HG03460 (cell line): Measurements from ENCODE around the gene CXCL1.

Experiments
- ATAC-seq: cut with Tn5 transposase; IDR thresholded peaks from one replicate; pipeline ENCODE4 v1.9.1; 2021; ENCODE audit not compliant: unreplicated experiment

CXCL1 gene

DNA sequence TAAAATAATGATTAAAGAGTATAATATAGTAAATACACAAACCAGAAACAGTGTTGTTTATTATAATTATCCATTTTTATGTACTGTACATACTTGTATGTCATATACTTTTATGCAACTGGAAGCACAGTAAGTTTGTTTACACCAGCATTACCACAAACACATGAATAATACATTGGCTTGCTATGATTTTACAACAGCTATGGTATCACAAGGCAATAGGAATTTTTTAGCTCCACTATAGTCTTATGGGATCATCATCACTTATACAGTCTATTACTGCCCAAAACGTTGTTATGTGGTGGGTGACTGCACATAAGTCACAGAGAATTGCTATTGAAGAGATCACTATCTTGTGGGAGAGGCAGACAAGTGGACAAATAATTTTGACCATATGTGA lies 17.9 kb upstream of the CXCL1 start:
- ATAC-seq, result no peak

DNA sequence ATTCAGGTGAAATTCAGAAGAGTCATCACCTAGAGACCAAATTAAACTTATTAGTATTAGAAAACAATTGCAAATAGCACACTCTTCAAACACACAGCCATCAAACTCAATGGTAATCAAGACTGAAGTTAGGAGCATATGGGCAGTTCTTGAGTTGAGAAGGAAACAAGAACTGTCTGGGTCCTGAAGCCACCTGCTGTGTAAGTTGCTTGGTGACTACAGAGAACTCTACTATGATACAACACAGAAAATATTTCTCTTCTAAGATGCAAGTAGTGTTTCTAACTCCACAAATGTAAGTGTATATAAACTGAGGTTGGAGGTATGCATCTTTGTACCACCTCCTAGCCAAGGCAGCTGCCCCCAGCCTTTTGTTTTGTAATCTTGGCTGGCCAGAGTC lies 16.4 kb upstream of the CXCL1 start:
- no peak for ATAC-seq

DNA sequence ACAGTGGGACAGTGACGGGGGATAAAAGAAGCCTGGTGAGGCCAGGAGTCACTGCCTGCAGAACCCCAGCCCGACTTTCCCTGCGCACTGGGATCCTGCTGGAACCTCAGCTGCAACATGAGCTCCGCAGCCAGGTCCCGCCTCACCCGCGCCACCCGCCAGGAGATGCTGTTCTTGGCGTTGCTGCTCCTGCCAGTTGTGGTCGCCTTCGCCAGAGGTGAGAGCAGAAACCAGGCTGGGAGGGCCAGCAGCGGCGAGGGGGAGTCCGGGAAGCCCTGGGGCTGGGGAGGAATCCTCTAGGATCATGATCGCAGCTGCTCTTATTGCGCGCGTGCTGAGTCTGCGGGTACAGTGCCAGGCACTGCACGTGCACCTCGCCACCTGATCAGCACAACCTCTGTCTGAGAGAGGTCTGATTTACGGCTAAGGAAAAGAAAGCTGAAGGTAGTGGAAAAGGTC lies 15.9 kb upstream of the CXCL1 start, which contains the start of gene PF4V1:
TSS of gene PF4V1 (plus strand) at position 51 of the 459 bp plus-strand sequence. CDS start at position 118, 67 bp downstream.
- ATAC-seq, result no peak

DNA sequence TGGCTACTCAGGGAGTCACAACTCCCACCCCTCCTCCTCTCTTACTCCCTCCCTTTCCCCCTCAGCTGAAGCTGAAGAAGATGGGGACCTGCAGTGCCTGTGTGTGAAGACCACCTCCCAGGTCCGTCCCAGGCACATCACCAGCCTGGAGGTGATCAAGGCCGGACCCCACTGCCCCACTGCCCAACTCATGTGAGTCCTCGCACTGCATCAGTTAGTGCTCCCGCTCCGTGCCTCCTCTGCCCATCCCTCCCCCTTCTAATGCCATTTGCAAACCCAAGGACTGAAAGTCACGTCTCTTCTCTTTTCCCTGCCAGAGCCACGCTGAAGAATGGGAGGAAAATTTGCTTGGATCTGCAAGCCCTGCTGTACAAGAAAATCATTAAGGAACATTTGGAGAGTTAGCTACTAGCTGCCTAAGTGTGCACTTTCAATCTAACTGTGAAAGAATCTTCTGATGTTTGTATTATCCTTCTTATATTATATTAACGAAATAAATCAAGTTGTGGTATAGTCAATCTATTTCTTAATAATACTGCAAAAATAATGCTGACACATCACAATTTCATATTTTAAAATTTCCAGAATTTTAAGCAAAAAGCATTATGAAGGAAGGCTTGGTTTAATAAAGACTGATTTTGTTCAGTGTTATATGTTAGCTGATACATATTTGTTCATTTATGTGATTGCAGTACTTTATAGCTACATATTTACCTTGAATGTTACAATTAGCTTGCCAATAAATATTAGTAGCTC lies 15.3 kb upstream of the CXCL1 start:
- ATAC-seq, result no peak

DNA sequence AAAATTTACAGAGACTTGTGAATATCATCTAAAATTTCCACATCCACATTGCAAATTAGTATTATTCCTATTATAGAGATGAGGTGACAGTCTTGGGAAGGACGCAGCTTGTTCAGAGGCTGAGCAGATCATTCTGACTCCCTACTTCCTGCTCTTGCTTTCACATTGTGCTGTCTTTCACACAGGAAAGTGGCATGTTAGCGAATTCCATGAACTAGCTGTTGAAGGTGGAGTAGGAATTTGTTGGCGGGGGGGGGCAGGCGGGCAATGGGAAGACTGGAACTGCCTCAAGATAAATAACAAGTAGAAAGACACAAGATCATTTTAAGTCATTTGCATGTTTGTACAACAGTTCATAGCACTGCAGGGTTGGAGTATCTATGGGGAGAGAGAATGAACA lies 13.8 kb upstream of the CXCL1 start:
- ATAC-seq, result no peak

DNA sequence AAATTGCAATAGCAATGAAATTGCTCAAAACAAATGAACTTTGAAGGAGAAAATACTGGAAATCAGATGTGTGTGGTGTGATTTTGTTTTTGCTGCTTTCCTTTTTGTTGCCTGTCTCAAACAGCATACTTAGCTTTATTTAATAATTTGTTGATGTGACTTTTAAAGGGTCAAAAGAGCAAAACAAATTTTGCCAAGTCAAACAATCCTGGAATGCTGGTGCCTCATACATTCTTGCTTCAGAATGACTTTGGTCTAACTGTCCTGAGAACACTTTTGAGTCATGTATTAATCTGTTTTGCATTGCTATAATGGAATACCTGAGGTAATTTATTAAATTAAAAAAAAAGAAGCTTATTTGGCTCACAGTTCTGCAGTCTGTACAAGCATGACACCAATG lies 12.7 kb upstream of the CXCL1 start:
- ATAC-seq, result no peak

DNA sequence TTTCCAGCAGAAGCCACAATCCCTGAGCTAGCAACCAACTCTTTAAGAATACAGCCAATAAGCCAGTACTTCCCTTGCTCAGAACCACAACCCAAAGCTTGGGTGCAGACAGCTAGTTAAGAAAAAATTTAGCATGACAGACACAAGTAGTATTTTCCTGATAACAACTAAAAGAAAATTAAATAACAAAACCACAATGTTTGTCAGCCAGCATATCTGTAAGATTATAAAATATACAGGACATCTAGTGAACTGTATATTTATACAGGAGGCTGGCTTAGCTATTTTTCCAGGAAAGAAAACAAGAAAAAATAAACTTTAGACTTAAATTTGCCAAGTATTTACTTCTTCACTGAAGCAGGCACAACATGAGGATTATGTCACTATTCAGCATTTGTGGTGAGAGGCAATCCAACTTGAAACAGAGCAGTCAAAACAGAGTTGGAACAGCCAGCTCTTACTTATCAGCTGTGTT lies 9.5 kb upstream of the CXCL1 start:
- ATAC-seq, result no peak

DNA sequence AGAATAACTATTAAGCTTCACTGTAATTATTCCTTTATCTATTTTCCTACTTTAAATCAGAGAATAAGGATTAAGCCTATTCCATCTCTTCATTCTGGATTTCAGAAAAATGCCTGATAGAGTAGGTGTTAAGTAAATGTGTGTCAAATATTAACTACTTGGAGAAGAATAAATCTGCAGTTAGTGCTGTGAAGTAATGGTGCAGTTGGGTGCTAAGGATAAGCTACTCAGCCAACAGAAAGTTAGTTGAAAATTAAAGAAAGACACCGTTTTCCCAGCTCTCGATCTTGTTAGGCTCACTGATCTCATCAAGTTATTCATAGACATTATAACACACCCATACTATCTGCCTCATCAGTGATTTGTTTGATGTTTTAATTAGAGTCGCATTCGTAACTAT lies 9.0 kb upstream of the CXCL1 start:
- ATAC-seq, result no peak

DNA sequence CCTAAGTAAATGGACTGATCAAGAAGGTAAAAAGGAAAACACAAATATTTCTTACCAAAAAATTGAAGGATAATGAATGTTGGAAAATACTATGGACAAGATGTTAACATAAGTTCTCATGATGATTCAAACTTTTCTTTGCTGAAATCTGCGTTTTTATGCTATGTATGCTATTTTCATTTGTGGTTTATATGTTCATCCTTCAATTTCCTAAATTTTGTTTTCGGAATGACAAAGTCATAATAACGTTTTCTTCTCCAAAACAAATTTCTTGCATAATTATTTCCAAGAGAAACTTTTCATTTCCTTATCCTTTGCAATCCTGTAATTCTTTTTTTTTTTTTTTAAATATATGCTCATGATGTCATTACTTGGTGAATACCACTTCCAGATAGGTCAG lies 8.3 kb upstream of the CXCL1 start:
- ATAC-seq, result no peak

DNA sequence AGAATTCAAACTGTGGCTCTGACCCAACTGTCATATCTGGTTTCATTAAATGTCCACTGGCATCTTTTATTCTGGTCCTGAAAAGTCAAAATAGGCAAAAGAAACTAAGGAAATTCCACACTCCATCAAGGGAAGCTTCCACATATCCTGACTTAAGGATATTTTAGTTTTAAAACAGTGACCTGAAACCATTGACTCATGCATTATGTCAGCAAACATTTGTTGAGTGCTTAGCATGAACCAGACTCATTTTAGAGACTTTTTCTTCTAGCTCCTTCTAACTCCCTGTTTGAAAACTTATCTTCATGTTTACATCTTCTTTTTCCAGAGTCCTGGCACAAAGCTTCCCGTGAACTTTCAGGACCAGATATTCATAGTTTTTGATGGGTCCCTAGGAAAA lies 6.9 kb upstream of the CXCL1 start:
- ATAC-seq, result no peak

DNA sequence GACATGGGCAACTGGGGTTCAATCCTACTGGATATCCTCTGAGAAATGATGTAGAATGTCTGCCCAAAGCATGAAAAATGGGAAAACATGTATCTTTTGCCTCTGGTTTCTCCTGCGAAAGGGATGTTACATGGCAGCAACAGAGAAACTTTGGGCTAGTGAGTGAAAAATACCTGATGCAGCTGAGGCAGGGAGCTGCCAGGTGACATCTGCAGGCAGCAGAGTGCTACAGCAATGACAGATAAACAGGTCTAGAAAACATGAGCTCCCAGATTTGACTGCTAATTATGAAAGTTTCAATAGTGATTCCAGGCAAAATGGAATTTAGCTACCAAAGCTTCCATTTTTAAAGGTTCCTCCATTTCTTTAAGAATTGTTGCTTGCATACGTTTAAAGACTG lies 4.8 kb upstream of the CXCL1 start:
- no peak for ATAC-seq

DNA sequence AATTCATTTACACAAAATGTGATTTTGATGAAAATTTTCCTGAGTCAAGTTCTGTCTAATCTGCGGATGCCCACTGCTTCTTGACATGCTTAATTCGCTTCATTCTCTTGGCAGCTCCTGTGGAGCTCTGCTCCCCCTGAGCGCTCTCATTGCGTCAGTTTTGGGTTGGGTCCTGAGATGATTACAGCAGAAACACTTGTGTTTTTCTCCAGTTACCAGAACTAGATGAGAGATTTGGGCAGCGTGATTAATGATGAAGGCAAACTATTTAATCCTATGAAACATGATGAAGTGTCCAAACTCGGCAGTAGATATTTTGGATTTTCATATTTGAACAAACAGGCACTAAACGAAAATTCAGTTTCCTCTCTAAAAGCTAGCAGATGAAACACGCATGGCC lies 4.2 kb upstream of the CXCL1 start:
- ATAC-seq, result no peak

DNA sequence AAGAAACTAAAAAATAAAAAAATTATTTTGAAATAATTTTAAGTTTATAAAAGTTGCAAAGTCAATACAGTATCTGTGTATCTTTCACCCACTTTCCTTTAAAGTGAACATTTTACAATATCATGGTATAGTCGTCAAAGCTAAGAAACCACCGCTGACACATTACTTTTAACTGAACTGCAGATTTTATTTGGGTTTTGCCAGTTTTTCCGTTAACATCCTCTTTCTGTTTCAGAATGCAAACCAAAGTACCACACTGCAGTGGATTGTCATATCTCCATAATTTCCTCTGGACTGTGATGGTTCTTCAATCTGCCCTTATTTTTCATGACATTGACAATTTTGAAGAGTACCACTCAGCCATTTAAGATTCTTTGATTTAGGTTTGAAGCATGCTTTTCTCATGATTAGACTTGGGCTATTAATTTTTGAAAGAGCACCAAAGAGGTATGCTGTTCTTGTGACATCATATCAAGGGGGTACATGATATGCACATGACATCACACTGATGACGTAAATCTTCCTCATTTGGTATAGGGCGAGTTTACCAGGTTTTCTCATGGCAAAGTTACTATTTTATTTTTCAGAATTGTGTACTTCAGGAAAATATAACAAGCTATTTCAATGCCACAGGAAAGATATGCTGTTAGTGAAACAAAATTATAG lies 3.6 kb upstream of the CXCL1 start:
- no peak for ATAC-seq

DNA sequence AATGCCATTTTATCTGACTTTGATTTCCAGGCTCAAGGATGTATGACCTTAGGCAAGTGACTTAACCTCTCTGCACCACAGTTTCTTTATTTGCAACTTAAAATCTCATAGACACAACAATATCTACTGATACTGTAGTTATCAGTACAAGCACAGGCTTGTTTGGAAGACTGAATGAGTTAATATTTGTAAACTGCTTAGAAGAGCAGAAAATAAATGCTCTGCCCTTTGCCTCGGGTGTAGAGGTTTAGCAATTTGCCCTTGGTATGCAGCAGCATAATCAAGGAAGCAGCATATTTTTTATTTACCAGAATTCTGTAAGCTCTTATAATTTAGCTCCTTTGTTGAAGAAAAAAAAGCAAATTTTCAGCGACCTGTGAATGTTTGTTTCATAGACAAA lies 2.9 kb upstream of the CXCL1 start:
- no peak for ATAC-seq

DNA sequence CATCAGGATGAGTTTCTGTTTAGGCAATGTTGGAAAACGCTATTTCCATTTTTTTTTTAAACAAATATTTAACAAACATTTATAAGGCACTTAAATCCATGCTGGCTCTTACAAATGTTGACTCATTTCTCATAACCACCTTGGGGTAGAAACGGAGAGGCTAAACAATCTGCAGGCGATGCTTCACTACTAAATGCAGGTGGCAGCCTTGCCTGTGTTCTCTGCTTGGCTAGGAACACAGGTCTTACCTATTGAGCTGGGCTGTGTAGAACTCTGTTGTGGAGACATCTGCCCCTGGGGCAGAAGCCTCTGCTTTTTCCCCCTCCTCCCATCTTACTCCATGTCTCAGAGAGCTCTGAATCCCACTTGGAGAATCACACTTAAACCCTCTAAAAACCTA lies 1.4 kb upstream of the CXCL1 start:
- ATAC-seq, result no peak

DNA sequence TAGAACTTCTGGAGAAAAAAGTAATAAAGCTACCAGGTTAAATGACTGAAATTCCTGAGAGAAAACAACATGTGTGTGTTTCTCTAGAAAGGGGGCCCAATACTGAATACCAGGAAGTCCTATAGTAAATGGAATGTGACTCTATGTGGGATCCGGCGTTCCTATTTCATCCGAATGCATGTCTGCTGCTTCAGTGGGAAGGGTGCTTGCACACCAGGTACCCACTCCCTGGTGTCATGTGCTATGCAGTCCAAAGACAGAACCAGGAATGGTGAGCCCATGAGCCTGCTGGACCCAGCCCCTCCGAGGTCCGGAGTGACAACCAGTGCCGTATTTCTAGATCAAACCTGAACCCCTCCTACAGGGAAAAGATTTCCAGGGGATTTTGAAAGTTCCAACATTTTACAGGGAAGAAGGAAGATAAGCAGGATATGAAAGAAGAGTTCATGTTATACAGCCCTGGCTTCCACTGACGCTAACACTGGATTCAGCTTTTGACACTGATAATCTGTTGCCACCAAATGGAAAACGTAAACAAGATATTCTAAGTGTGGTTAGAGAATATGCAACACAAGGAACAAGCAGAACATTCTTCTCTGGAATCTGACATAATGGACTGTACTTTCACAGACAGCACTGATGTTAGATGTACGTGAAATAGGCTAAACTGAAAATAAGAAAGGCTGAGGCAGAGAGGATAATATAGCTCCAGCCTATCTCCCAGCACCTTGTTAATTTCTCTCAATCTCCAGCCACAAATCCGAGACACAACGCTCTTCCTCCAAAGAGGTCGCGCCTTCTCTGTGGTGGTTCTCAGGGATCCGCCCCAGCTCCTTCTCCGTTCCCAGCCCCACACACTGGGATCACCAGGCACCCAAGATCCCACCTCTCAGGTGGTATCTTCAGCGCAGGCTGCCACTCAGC lies 725 bp upstream of the CXCL1 start:
- ATAC-seq, result no peak

DNA sequence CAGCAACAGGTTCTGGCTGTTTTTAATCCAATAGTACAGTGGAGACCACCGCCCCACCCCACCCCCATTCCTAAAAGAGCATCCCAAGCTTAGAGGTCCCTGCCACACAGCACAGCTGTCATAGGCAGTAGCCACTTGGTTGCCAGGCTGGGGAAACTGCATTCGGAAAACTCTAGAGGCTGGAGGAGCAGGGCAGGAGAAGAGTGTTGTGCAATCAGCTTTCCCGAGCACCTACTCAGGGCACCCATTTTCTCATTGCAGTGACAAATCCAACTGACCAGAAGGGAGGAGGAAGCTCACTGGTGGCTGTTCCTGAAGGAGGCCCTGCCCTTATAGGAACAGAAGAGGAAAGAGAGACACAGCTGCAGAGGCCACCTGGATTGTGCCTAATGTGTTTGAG lies 1.1 kb downstream of the CXCL1 start:
- no peak for ATAC-seq

DNA sequence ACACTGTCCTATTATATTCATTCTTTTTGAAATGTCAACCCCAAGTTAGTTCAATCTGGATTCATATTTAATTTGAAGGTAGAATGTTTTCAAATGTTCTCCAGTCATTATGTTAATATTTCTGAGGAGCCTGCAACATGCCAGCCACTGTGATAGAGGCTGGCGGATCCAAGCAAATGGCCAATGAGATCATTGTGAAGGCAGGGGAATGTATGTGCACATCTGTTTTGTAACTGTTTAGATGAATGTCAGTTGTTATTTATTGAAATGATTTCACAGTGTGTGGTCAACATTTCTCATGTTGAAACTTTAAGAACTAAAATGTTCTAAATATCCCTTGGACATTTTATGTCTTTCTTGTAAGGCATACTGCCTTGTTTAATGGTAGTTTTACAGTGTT lies 1.6 kb downstream of the CXCL1 start:
- ATAC-seq, result no peak

DNA sequence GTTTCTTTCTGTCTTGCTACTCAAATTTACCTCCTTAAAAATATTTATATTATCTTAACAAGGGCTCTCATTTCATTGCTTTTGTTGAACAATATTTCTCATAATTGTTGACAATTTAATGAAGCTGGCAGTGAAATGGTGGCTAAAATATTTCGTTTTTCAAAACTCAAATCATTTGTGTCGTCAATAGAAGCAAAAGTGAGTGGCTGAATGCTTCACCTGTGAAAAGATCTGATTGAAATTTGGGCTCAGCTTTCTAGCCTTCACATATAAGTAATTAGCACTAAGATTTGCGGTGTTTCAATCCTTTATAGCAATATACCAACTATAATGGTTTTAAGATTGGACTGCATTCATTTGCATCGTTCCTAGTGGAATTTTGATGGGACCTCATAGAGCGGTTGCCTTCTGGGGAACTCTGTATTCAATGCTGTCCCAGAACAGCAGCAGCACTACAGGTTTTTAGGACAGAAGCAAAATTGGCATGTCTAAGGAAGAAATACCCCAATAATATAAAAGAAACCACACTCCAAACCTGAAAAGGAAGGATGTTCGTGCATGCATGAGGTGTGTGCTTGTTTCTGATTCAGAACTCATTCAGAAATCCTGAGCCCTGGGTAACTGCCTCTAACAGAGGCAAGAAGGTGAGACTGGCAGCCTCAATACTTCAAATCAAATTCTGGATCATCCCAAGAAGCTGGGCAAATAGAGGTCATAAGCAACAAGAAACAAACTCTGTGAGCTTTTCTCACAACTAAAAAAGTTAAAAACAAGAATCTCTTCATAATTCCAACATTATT lies 2.5 kb downstream of the CXCL1 start:
- no peak for ATAC-seq

DNA sequence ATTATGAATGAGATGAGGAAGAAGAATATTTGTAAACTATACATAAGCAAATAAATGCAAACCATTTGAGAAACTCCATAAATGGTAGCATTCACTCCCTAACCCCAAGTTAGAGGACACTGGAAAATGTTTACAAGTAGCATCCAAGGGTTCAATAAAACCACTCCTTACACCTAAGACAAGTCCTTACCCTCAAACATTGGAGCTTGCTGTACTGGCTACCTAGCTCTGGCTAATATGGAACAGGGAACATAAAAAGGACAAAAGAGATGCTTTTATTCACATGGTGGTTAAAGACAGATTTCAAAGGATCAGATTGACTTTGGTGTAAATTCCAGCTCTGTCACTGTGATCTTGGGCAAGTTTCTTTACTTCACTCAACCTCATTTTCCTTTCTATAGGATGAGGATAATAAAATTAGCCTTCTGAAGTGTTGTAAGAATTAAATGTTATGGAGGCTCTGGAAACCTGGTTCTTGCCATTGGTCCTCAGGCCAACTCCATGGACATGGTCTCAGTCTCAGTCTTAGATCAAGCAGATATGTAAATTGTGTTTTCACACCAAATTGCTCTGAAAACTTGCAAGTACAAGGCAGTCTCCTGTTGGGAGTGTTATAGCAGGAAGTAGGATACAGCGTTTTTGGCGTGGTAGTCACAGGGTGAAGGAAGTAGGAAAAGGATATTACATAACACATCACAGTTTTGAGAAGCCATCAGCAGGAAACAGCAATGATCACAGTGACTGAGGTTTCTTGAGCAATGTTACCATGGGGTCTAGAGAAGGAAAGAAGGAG lies 3.3 kb downstream of the CXCL1 start:
- ATAC-seq, result no peak
